SK-N-MC (cell line): ENCODE results near the gene ZNF655.
A peak's percentile ranks its signal among the peaks of the same experiment; 100 is the strongest.

ENCODE experiments used
- EZH2 ChIP-seq: fragments of 200-600 bp; sonication (generic); IDR thresholded peaks from one replicate; pipeline ENCODE4 v1.6.1; 2017; ENCODE audit warnings: antibody characterized with exemption
- POLR2AphosphoS5 ChIP-seq: IDR thresholded peaks from 2 replicates; pipeline ENCODE4 v1.6.1; 2012; ENCODE audit warnings: mild to moderate bottlenecking, low read depth, low read length, borderline replicate concordance

- TF ChIP-seq POLR2AphosphoS5 = peak; percentile 98
- TF ChIP-seq EZH2 = no peak
Observed at GRCh38 chr7:99558306-99559174, at the start of gene ZNF655.
